Measurements from ENCODE around the gene CFHR2. TPM values are rescaled to one million over a fixed set of nuclear protein-coding genes. Genes with fewer than 3 reads are reported as not detected.
"Not testable (repeated sequence)": the region's sequence is repeated elsewhere in the genome, so short reads cannot be mapped to it uniquely, and the experiment has no call there.

The CFHR2 gene
- total RNA-seq = not detected in 2 replicates

DNA sequence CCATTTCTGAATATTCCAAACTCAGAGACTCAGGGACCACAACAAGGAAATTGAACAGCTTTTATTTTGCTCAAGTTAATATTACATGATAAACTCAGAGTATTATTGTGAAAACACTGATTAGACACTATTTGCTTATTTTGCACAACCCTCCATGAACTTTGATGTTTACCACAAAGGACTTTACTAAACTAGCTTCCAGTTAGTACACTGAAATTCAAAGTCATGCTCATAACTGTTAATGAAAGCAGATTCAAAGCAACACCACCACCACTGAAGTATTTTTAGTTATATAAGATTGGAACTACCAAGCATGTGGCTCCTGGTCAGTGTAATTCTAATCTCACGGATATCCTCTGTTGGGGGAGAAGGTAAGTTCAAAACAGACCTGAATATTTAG is at the start of gene CFHR2:
Gene CFHR2, plus strand, starts transcription at position 171 of the 400 bp plus-strand sequence. Its CDS starts 143 bp downstream, at position 314.
- not testable (repeated sequence) for H3K4me2 ChIP-seq (ENCODE audit: insufficient read depth, low read length)

DNA sequence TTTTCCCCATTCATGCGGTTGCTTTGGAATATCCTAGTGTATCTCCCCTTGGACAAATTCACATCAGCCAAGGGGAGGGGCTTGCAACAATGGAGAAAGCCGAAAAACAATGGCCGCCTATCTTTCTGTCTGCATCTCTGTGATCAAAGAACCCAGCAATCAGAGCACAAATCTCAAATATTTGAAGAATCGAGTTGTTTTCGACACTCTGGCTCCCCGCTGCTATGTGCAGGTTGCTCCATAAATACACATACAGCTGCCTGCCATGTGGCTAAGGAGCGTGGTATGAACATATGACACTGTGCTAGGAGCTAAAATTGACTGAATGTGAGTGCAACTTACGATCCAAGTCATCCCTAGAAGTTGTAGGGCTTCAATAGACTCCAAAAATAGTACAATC is 47.2 kb upstream of the CFHR2 start:
- Histone ChIP-seq H3K4me3 (ENCODE audit: insufficient read depth, low read length) (no peak overlapping the region), H3K27ac (ENCODE audit: low read depth, low read length) (no peak overlapping the region), H4K20me1 (ENCODE audit: insufficient read depth, low read length) (no peaks in the 10 kb centered on the region), H3K9me3 (ENCODE audit: low read depth, low read length) (no peaks in the 10 kb centered on the region), H3K36me3 (ENCODE audit: insufficient read depth, low read length) (no peaks in the 10 kb centered on the region), H2AFZ (ENCODE audit: low read length) (no peak overlapping the region), H3K4me1 (ENCODE audit: insufficient read depth, low read length) (no peaks in the 10 kb centered on the region), H3K27me3 (ENCODE audit: insufficient read depth, low read length) (no peaks in the 10 kb centered on the region), H3K4me2 (ENCODE audit: insufficient read depth, low read length) (no peak overlapping the region), H3K79me2 (ENCODE audit: insufficient read depth, low read length) (no peaks in the 10 kb centered on the region)
- no peak for DNase-seq (ENCODE audit: insufficient read length, low spot score, missing footprints)
- TF ChIP-seq CTCF (IDR thresholded peaks at IDR 0.05; ENCODE audit: extremely low read depth, low read depth, low read length) = no peak

More for the DNA sequence above, at the start of gene CFHR2:
- not testable (repeated sequence) for H3K4me1 ChIP-seq (ENCODE audit: insufficient read depth, low read length); H3K27ac ChIP-seq (ENCODE audit: low read depth, low read length); DNase-seq (ENCODE audit: insufficient read length, low spot score, missing footprints); H3K4me3 ChIP-seq (ENCODE audit: insufficient read depth, low read length); H3K9me3 ChIP-seq (ENCODE audit: low read depth, low read length); H4K20me1 ChIP-seq (ENCODE audit: insufficient read depth, low read length); H3K27me3 ChIP-seq (ENCODE audit: insufficient read depth, low read length); H3K36me3 ChIP-seq (ENCODE audit: insufficient read depth, low read length); H2AFZ ChIP-seq (ENCODE audit: low read length); H3K79me2 ChIP-seq (ENCODE audit: insufficient read depth, low read length)

- peak overlapping the region; percentile 62 for H3K4me3 ChIP-seq (ENCODE audit: insufficient read depth, low read length)
- H3K79me2 ChIP-seq (ENCODE audit: insufficient read depth, low read length) = no peaks in the 10 kb centered on the region
- H3K27ac ChIP-seq (ENCODE audit: low read depth, low read length) = no peak overlapping the region
- no peaks in the 10 kb centered on the region for H4K20me1 ChIP-seq (ENCODE audit: insufficient read depth, low read length)
- H3K9me3 ChIP-seq (ENCODE audit: low read depth, low read length) = no peaks in the 10 kb centered on the region
- H2AFZ ChIP-seq (ENCODE audit: low read length) = peak overlapping the region; percentile 92
- H3K4me1 ChIP-seq (ENCODE audit: insufficient read depth, low read length) = no peaks in the 10 kb centered on the region
- TF ChIP-seq CTCF (IDR thresholded peaks at IDR 0.05; ENCODE audit: extremely low read depth, low read depth, low read length) = no peak
- H3K4me2 ChIP-seq (ENCODE audit: insufficient read depth, low read length) = peak overlapping the region; percentile 73
- DNase-seq (ENCODE audit: insufficient read length, low spot score, missing footprints) = no peak
- H3K27me3 ChIP-seq (ENCODE audit: insufficient read depth, low read length) = no peaks in the 10 kb centered on the region
- no peaks in the 10 kb centered on the region for H3K36me3 ChIP-seq (ENCODE audit: insufficient read depth, low read length)
These were observed 46.2 kb upstream of the CFHR2 start for GRCh38 chr1:196897158-196897828.

DNA sequence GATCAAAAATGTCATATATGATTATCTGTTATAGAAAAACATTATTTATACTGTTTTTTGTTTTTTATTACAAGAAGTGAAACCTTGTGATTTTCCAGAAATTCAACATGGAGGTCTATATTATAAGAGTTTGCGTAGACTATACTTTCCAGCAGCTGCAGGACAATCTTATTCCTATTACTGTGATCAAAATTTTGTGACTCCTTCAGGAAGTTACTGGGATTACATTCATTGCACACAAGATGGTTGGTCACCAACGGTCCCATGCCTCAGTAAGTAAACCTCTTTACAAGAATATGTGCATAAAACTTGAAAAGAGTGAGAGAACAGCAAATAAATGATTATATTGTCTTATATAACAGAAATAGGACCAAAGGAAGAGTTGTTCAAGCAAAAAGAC is 41.2 kb upstream of the CFHR2 start:
- Histone ChIP-seq H3K4me3 (ENCODE audit: insufficient read depth, low read length) (no peak overlapping the region), H3K27me3 (ENCODE audit: insufficient read depth, low read length) (no peaks in the 10 kb centered on the region), H3K4me2 (ENCODE audit: insufficient read depth, low read length) (no peak overlapping the region), H3K27ac (ENCODE audit: low read depth, low read length) (no peak overlapping the region), H3K9me3 (ENCODE audit: low read depth, low read length) (no peaks in the 10 kb centered on the region), H4K20me1 (ENCODE audit: insufficient read depth, low read length) (no peaks in the 10 kb centered on the region), H3K4me1 (ENCODE audit: insufficient read depth, low read length) (no peaks in the 10 kb centered on the region), H2AFZ (ENCODE audit: low read length) (no peak overlapping the region), H3K36me3 (ENCODE audit: insufficient read depth, low read length) (no peaks in the 10 kb centered on the region), H3K79me2 (ENCODE audit: insufficient read depth, low read length) (no peaks in the 10 kb centered on the region)
- no peak for DNase-seq (ENCODE audit: insufficient read length, low spot score, missing footprints)
- TF ChIP-seq CTCF (IDR thresholded peaks at IDR 0.05; ENCODE audit: extremely low read depth, low read depth, low read length) = no peak

Data from osteoblast (primary cell).